ENCODE data around the gene OR1F1.
"Not testable (repeated sequence)": the region's sequence is repeated elsewhere in the genome, so short reads cannot be mapped to it uniquely, and the experiment has no call there.

Gene OR1F1

DNA sequence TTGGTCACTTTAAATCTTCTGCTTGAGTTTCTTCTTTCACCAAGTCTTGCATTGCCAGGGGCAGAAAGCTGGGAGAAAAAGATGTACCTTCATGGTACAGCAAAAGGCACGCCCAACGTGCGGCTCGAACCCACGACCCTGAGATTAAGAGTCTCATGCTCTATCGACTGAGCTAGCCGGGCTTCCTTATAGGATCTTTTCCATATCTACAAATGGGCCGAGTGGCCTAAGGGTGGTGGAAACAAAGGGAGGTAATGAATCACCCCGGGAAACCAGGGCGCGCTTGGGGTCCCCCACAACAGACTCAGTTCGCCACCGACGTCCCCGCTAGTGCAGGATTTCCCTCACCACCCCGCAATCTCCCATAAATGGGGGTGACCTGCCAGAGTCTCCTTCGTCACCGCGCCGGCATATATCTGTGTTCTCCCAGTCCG lies 7.5 kb upstream of the OR1F1 start:
- Mint-ChIP-seq H3K36me3 (peaks cover 6% of the 10 kb centered on the region), H3K9me3 (no peaks in the 10 kb centered on the region), H3K27ac (no peak overlapping the region), H3K4me3 (no peak overlapping the region), H3K27me3 (peaks cover 54% of the 10 kb centered on the region), H3K4me1 (peaks cover 19% of the 10 kb centered on the region)

DNA sequence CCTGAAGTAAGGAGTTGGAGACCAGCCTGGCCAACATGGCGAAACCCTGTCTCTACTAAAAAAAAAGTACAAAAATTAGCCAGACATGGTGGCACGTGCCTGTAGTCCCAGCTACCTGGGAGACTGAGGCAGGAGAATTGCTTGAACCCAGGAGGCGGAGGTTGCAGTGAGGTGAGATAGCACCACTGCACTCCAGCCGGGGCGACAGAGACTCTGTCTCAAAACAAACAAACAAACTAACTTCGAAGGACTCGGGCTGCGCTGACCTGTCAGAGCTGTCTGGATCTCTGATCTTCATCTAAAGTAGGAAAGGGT lies 5.8 kb upstream of the OR1F1 start:
- H3K27ac Mint-ChIP-seq = peak overlapping the region; percentile 98

DNA sequence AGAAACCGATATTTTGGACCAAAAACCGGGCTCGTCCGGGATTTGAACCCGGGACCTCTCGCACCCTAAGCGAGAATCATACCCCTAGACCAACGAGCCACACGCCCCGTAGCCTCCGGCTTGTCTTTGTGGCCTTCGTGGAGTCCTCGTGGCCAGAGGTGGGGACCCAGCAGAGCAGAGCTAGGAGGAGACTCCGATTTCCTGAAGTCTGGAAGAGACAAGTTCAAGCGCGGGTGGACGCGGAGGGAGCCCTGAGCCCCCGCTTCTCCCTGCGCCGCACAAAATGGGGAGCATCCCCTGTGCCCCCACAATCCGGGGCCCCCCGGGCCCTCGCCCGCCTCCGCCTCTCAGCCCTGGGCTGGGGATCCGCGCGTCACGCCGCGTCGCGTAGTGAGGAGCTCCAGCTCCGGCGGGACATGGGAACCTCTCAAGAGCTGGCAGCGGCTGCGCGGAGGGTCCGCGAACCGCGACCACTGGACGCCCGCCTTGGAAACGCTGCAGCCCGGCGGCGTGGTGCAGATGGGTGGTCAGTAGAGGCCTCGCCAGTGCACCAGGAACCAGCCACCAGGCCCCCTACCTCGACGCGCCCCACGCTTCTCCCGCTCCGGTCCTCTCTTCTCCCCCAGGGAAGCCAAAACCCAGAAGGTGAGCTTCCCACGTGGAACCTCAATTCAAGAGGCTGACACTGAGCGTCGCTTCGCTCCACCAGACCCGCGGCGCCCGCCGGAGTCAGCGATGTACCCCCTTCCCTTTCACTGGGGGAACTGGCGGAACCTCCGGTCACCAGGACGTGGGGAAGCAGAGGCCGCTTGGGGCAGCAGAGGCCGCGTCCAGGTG lies 5.2 kb upstream of the OR1F1 start:
- Mint-ChIP-seq H3K27ac (peak overlapping the region; percentile 98), H3K4me3 (peak overlapping the region; percentile 82), H3K27me3 (peaks cover 53% of the 10 kb centered on the region), H3K9me3 (no peaks in the 10 kb centered on the region), H3K36me3 (peaks cover 6% of the 10 kb centered on the region), H3K4me1 (peaks cover 25% of the 10 kb centered on the region)

More for the DNA sequence above, 5.8 kb upstream of the OR1F1 start:
- H3K4me3 Mint-ChIP-seq = peak overlapping the region; percentile 77
- peaks cover 51% of the 10 kb centered on the region for H3K27me3 Mint-ChIP-seq
- not testable (repeated sequence) for H3K9me3 Mint-ChIP-seq, H3K36me3 Mint-ChIP-seq
- peaks cover 19% of the 10 kb centered on the region for H3K4me1 Mint-ChIP-seq

DNA sequence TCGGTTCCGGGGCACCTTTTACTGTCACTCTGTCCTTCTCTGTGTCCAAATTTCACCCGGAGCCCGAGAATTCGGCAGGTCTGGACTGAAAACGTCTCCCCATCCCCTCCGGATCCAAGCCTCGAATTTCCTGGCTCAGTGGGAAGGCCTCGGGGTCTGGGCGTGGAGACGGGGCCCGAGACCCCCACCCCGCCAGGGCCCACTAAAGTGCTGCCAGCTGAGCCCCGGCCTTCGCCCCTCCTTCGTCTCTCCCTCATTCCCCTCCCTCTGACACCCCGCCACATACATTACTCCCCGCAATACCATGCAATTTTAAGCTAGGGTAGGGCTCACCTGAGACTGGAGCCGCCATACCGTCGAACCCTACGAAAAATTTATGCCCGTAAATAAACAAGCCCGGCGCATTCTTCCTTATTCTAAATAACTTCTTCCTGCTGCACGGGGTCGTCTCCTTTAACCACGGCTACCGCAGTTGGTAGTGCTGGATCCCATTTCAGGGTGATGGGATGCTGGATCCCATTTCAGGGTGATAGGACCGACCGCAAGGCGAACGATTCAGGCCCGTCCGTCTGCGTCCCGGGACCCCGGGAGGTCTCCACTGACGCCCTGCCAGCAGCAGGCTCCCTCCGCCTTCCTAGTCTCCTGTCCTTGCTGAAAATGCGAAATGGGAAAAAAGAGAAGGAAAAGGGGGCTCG lies 4.4 kb upstream of the OR1F1 start:
- Mint-ChIP-seq H3K27me3 (peaks cover 57% of the 10 kb centered on the region), H3K4me1 (peaks cover 31% of the 10 kb centered on the region), H3K9me3 (no peaks in the 10 kb centered on the region), H3K36me3 (peaks cover 6% of the 10 kb centered on the region), H3K4me3 (peak overlapping the region; percentile 82), H3K27ac (peak overlapping the region; percentile 87)

DNA sequence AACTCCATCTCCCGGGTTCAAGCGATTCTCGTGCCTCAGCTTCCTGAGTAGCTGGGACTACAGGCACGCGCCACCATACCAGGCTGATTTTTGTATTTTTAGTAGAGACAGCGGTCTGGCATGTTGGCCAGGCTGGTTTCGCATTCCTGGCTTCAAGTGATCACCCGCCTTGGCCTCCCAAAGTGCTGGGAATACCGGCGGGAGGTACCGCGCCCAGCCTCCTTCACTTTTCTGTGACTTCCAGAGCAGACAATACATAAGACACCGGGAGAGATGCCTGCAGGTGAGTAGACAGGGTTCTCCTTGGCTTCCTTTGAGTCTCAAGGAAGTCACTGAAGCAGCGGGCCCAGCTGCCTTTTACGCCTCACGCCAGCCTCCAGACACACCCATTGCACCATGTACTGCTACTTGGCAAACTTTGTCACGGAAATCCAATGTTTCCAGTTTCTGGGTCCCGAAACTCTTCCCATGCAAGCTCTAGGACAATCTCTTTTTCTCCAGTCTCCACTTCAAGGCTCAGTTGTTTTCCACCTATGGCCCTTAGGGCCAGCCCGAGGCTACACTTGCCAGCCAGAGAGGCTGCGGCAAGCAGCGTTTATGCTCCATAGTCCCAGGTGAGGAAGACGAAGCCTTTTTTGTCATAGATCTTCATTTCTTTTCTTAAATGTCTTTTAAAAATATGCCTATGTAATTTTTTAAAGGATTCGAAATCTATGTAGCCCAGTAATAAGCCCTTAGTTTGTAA lies 886 bp upstream of the OR1F1 start:
- Mint-ChIP-seq H3K4me3 (no peak overlapping the region), H3K4me1 (peaks cover 46% of the 10 kb centered on the region), H3K9me3 (no peaks in the 10 kb centered on the region), H3K36me3 (peaks cover 7% of the 10 kb centered on the region), H3K27ac (peak overlapping the region; percentile 37), H3K27me3 (peaks cover 58% of the 10 kb centered on the region)

DNA sequence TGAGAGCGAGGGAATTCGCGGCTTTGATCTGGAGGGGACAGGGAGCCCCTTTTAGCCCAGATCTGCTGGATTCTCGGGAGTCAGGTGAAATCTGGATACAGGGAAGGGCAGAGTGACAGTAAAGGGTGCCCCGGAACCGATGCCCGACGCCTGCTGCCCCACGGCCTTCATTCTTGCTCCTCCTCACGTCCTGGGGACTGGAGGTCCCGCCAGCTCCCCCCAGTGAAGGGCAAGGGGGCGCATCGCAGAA lies 596 bp downstream of the OR1F1 start:
- Mint-ChIP-seq H3K4me3 (peak overlapping the region; percentile 79), H3K9me3 (no peaks in the 10 kb centered on the region), H3K36me3 (peaks cover 5% of the 10 kb centered on the region), H3K27me3 (peaks cover 49% of the 10 kb centered on the region), H3K27ac (no peak overlapping the region), H3K4me1 (peaks cover 35% of the 10 kb centered on the region)

DNA sequence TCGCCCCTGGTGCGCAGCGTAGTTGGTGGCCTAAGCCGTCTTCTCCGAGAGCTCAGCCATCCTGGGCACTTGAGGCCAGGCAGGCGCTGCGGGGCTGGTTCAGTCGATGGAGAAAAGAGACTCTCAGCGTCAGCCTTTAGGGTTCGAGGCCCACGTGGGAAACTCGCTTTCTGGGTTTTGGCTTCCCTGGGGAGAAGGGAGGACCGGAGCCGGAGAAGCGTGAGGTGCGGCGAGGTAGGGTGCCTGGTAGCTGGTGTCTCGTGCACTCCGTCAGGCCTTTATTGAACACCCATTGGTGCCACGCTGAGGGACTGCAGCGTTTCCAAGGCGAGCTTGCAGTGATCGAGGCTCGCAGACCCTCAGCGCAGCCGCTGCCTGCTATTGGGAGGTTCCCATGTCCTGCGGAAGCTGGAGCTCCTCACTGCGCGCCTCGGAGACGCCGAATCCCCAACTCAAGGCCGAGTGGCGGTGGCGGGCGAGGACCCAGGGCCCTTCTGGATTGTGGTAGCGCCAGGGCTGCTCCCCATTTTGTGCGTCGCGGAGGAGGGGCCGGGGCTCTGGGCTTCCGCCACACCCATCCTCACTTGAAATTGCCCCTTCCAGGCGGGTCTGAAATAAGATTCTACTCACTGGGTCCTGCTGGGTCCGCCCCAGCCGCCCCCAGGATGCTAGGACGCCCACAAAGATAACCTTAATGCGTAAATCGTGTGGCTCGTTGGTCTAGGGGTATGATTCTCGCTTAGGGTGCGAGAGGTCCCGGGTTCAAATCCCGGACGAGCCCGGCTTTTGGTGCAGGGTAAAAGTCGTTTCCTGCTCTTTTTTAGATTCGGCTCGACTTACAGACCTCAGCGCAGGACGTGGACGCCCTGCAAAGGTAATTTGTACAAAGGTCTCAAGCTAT lies 1.2 kb downstream of the OR1F1 start:
- H3K36me3 Mint-ChIP-seq = peaks cover 3% of the 10 kb centered on the region

DNA sequence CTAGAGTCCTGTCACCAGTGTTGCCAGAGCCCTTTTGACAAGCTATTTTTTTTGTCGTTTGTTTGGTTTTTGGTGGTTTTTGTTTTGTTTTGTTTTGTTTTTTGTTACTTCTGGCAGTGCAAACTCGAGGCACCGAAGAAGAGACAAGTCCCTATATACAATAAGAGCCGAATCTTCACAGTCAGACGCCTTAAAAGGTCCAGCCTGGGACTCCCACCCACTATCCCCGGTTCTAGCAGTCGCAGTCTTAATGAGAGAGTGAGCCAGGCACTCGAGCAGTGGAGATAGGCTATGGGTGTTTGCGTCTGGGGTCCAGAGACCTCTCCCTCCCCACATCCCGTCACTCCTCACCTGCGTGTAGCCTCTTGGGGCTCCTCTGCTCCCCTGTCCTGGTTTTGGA lies 1.9 kb downstream of the OR1F1 start:
- Mint-ChIP-seq H3K4me3 (peak overlapping the region; percentile 79), H3K36me3 (peaks cover 3% of the 10 kb centered on the region), H3K4me1 (peaks cover 33% of the 10 kb centered on the region), H3K27me3 (peaks cover 53% of the 10 kb centered on the region), H3K9me3 (no peaks in the 10 kb centered on the region), H3K27ac (peak overlapping the region; percentile 93)

More for the DNA sequence above, 1.2 kb downstream of the OR1F1 start:
- Mint-ChIP-seq H3K27me3 (peaks cover 48% of the 10 kb centered on the region), H3K4me3 (peak overlapping the region; percentile 79), H3K27ac (peak overlapping the region; percentile 94), H3K4me1 (peaks cover 31% of the 10 kb centered on the region), H3K9me3 (no peaks in the 10 kb centered on the region)

DNA sequence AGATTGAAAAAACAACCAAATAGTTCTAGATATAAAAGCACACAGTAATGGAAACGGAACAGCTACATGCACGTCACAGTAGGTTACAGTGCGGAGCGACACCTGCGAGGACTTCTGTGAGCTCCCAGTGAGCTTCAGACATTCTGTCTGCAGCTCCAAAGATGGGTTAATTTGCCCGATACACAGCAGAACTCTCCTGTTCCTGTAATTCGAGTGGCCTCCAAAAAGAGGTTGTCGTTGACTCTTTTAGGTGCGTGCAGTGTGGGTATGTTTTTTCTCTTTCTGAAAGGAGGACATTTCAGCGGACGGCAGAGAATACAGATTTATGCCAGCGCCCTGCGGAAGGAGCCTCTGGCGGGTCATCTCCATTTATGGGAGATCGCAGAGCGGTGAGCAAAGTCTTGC lies 2.9 kb downstream of the OR1F1 start:
- Mint-ChIP-seq H3K4me3 (peak overlapping the region; percentile 66), H3K36me3 (peaks cover 3% of the 10 kb centered on the region), H3K9me3 (no peaks in the 10 kb centered on the region), H3K27me3 (peaks cover 51% of the 10 kb centered on the region), H3K27ac (peak overlapping the region; percentile 59), H3K4me1 (peaks cover 33% of the 10 kb centered on the region)

DNA sequence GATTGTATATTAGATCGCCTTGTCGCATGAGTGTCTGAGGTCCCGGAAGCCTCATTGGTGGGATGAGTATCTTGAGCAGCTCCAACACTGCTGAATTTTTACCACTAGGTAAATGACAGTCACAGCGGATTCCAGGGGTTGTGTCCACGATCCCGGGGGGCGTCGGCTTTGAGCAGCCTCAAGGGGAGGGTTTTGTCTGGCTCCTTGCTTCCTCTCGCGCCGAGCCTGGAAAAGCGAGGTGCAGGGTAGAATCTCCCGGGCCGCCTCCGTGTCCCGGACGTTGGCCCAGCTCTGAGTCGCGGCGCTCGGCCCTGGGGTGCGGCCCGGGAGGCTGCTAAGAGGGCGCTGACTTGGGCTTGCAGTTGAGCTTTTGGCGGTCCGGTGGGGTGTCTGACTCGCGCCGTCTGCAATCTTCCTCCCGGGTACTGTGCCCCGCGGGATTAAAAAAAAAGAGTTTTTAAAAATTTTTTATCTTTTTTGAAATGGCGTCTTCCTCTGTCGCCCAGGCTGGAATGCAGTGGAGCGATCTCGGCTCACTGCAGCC lies 4.5 kb downstream of the OR1F1 start:
- no peak overlapping the region for H3K4me3 Mint-ChIP-seq

DNA sequence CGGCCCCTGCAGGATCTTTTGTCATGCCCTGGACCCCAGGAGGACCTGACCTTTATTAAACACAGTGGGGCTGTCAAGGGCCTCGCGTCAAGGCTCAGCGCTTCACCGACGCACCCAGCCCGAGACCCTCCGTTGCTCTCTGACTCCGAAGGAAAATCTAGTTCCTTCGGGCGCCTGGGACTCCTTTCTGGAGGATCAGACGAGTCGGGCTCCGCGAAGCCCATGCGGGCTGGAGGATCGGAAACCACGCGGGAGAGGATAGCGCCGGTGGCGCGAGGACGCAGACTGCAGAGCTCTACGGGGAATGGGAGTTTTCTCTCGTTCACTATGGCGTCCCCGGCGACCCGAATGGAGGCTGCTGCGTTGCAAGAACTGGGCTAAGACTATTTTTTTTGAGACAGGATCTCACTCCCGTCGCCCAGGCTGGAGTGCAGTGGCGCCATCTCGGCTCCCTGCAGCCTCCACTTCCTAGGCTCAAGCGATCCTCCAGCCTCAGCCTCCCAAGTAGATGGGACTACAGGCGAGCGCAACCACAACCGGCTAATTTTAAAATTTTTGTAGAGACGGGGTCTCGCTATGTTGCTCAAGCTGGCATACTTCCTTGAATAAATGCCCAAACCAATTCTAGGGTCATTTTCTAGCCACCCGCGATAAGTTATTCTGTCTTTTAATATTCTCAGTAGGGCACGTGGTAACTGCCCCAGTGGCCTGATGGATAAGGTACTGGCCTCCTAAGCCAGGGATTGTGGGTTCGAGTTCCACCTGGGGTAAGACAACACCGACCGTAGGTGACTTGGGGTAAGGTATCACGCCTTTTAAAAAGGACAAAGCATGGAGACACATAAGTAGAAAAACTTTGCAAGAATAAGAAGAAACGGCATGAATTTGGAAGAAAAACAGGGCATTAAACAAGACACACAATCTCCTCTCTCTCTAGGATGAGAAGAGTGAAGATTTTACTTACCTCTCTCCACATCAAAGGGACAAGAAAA lies 5.5 kb downstream of the OR1F1 start:
- Mint-ChIP-seq H3K4me3 (no peak overlapping the region), H3K9me3 (no peaks in the 10 kb centered on the region), H3K27me3 (peaks cover 36% of the 10 kb centered on the region), H3K36me3 (peaks cover 3% of the 10 kb centered on the region), H3K4me1 (peaks cover 21% of the 10 kb centered on the region), H3K27ac (no peak overlapping the region)

More for the DNA sequence above, 4.5 kb downstream of the OR1F1 start:
- peaks cover 30% of the 10 kb centered on the region for H3K4me1 Mint-ChIP-seq
- no peaks in the 10 kb centered on the region for H3K9me3 Mint-ChIP-seq
- H3K36me3 Mint-ChIP-seq = peaks cover 3% of the 10 kb centered on the region
- peaks cover 43% of the 10 kb centered on the region for H3K27me3 Mint-ChIP-seq
- H3K27ac Mint-ChIP-seq = no peak overlapping the region

DNA sequence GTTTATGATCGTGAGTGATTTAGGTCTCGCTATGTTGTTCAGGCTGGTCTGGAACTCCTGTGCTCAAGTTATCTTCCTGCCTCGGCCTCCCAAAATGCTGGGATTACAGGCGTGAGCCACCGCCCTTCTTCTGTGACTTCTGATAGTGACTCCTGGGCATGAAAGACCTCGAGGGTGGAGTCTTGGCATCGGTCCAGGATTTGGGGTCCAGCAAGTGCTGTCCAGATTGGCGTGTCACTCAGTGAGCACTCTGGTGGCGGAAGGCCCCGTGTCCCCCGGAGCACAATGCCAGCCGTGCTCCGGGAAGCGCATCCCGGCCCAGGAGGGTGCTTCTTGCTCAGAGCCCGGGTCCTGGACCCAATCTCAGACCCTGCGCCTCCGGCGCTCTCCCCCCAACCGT lies 6.8 kb downstream of the OR1F1 start:
- Mint-ChIP-seq H3K4me1 (peaks cover 18% of the 10 kb centered on the region), H3K36me3 (peaks cover 2% of the 10 kb centered on the region), H3K9me3 (no peaks in the 10 kb centered on the region), H3K27me3 (peaks cover 31% of the 10 kb centered on the region), H3K4me3 (no peak overlapping the region), H3K27ac (no peak overlapping the region)

DNA sequence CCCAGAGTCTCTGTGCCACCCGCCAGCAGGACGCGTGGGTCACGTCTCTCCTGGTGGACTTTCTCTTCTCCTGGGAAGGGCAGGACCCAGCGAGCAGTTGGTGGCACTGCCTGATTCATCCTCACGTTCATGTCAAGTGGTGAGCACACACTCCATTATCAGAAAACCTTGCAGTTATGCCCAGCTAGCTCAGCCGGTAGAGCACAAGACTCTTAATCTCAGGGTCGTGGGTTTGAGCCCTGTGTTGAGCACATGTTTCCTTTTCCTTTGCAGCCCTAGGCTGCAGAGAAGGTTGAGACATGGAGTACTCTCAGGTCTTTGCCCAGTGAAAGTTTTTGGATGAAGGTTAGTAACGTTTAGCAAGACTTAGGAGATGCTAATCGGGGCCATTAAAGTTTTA lies 8.0 kb downstream of the OR1F1 start:
- Mint-ChIP-seq H3K36me3 (no peaks in the 10 kb centered on the region), H3K27me3 (peaks cover 22% of the 10 kb centered on the region), H3K9me3 (no peaks in the 10 kb centered on the region), H3K27ac (no peak overlapping the region), H3K4me1 (peaks cover 11% of the 10 kb centered on the region), H3K4me3 (no peak overlapping the region)

DNA sequence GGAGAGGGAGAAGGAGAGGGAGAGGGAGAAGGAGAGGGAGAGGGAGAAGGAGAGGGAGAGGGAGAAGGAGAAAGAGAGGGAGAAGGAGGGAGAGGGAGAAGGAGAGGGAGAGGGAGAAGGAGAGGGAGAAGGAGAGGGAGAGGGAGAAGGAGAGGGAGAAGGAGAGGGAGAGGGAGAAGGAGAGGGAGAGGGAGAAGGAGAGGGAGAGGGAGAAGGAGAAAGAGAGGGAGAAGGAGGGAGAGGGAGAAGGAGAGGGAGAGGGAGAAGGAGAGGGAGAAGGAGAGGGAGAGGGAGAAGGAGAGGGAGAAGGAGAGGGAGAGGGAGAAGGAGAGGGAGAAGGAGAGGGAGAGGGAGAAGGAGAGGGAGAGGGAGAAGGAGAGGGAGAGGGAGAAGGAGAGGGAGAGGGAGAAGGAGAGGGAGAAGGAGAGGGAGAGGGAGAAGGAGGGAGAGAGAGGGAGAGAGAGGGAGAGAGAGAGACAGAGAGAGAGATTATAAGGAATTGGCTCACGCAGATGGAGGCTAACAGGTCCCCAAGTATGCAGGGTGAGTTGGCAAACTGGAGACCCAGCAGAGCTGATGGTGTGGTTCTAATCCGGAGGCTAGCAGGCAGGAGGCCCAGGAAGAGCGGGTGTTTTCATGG lies 9.8 kb downstream of the OR1F1 start:
- H3K9me3 Mint-ChIP-seq, H3K36me3 Mint-ChIP-seq, H3K4me1 Mint-ChIP-seq, H3K4me3 Mint-ChIP-seq, H3K27ac Mint-ChIP-seq: not testable (repeated sequence)
- peaks cover 14% of the 10 kb centered on the region for H3K27me3 Mint-ChIP-seq
